WTC11 (cell line): Measurements from ENCODE around the gene IZUMO1. TPM values are rescaled to one million over a fixed set of nuclear protein-coding genes. Genes with fewer than 3 reads are reported as not detected.

Experiments
- ATAC-seq: fragments of 200-7000 bp; cut with Tn5 transposase; 2 replicates; pipeline ENCODE4 v1.10.0; 2021; ENCODE audit warnings: mild to moderate bottlenecking, moderate library complexity
- CTCF ChIA-PET: fragments of 300-600 bp; sonication (Branson Sonifier 250); formaldehyde crosslinking; loops from one replicate; lab custom pipeline; 2021; ENCODE audit warnings: antibody characterized with exemption; lab: Charles Lee
- POLR2A ChIA-PET: fragments of 350-600 bp; sonication (Branson Sonifier 250); formaldehyde crosslinking; loops from one replicate; lab custom pipeline; 2021; ENCODE audit warnings: antibody characterized with exemption; lab: Charles Lee
- DNase-seq: peaks from one replicate; pipeline ENCODE4 v3.0.0; 2021; ENCODE audit warnings: low spot score
- H3K27ac Mint-ChIP-seq: 2 replicates; pipeline ENCODE4 v1.8.0; 2021; ENCODE audit warnings: mixed read lengths
- H3K27me3 Mint-ChIP-seq: 2 replicates; pipeline ENCODE4 v1.8.0; 2021; ENCODE audit warnings: low read depth, mild to moderate bottlenecking, moderate library complexity, mixed read lengths
- H3K36me3 Mint-ChIP-seq: 2 replicates; pipeline ENCODE4 v1.8.0; 2021; ENCODE audit warnings: mixed read lengths
- H3K4me1 Mint-ChIP-seq: 2 replicates; pipeline ENCODE4 v1.8.0; 2022; ENCODE audit warnings: mixed read lengths
- H3K4me3 Mint-ChIP-seq: 2 replicates; pipeline ENCODE4 v1.8.0; 2021; ENCODE audit warnings: mild to moderate bottlenecking, moderate library complexity, mixed read lengths
- H3K9me3 Mint-ChIP-seq: 2 replicates; pipeline ENCODE4 v1.8.0; 2021; ENCODE audit warnings: mixed read lengths
- ATF6 ChIP-seq: sonication (generic); formaldehyde crosslinking; IDR thresholded peaks from 2 replicates; pipeline ENCODE4 v1.8.1; 2023; ENCODE audit warnings: mild to moderate bottlenecking, missing genetic modification reagents
- E2F5 ChIP-seq: sonication (generic); formaldehyde crosslinking; IDR thresholded peaks from 2 replicates; pipeline ENCODE4 v1.8.1; 2022; ENCODE audit warnings: mild to moderate bottlenecking, moderate library complexity, missing genetic modification reagents
- FOXJ3 ChIP-seq: sonication (generic); formaldehyde crosslinking; IDR thresholded peaks from 2 replicates; pipeline ENCODE4 v1.9.0; 2021; ENCODE audit warnings: missing genetic modification reagents, mild to moderate bottlenecking, borderline replicate concordance
- JAZF1 ChIP-seq: fragments of 250-450 bp; sonication (Bioruptor Pico); IDR thresholded peaks from 2 replicates; pipeline ENCODE4 v1.9.0; 2021; ENCODE audit warnings: moderate library complexity, mild to moderate bottlenecking, inconsistent platforms
- NFE2L1 ChIP-seq: sonication (generic); formaldehyde crosslinking; IDR thresholded peaks from 2 replicates; pipeline ENCODE4 v1.8.1; 2023; ENCODE audit warnings: missing genetic modification reagents
- PRDM15 ChIP-seq: sonication (generic); formaldehyde crosslinking; IDR thresholded peaks from 2 replicates; pipeline ENCODE4 v1.8.0; 2022; ENCODE audit warnings: missing genetic modification reagents
- RELA ChIP-seq: sonication (generic); formaldehyde crosslinking; IDR thresholded peaks from 2 replicates; pipeline ENCODE4 v1.8.1; 2022; ENCODE audit warnings: missing genetic modification reagents, mild to moderate bottlenecking, borderline replicate concordance
- RORB ChIP-seq: fragments of 250-450 bp; sonication (Bioruptor Pico); IDR thresholded peaks from 2 replicates; pipeline ENCODE4 v1.9.0; 2021; ENCODE audit warnings: mild to moderate bottlenecking
- TEAD1 ChIP-seq: sonication (generic); formaldehyde crosslinking; IDR thresholded peaks from 2 replicates; pipeline ENCODE4 v1.8.0; 2022; ENCODE audit warnings: mild to moderate bottlenecking, missing genetic modification reagents
- TEAD4 ChIP-seq: sonication (generic); formaldehyde crosslinking; IDR thresholded peaks from 2 replicates; pipeline ENCODE4 v1.8.0; 2022; ENCODE audit warnings: mild to moderate bottlenecking, missing genetic modification reagents
- USF2 ChIP-seq: sonication (generic); formaldehyde crosslinking; IDR thresholded peaks from 2 replicates; pipeline ENCODE4 v1.8.1; 2023; ENCODE audit warnings: mild to moderate bottlenecking, missing genetic modification reagents, moderate library complexity
- ZBTB43 ChIP-seq: sonication (generic); formaldehyde crosslinking; IDR thresholded peaks from 2 replicates; pipeline ENCODE4 v1.8.1; 2023; ENCODE audit warnings: mild to moderate bottlenecking, missing genetic modification reagents
- ZNF317 ChIP-seq: sonication (generic); formaldehyde crosslinking; IDR thresholded peaks from 2 replicates; pipeline ENCODE4 v1.8.1; 2023; ENCODE audit warnings: low read depth, mild to moderate bottlenecking, moderate library complexity, missing genetic modification reagents, borderline replicate concordance
- ZNF425 ChIP-seq: fragments of 250-450 bp; sonication (Bioruptor Pico); conservative IDR thresholded peaks from 2 replicates; pipeline ENCODE4 v1.9.0; 2021; ENCODE audit warnings: mild to moderate bottlenecking
- total RNA-seq: library from RNA; stranded (reverse); gene quantifications from 3 replicates; pipeline ENCODE4 v1.2.3, GENCODE V29; 2021
- TF ChIP-seq, protein P1 (sequence below): fragments of 250-450 bp; sonication (Bioruptor Pico); IDR thresholded peaks from 2 replicates; pipeline ENCODE4 v1.9.0; 2021; ENCODE audit warnings: mild to moderate bottlenecking, borderline replicate concordance
- TF ChIP-seq, protein P2 (sequence below): sonication (generic); formaldehyde crosslinking; IDR thresholded peaks from 2 replicates; pipeline ENCODE4 v1.8.1; 2022; ENCODE audit warnings: mild to moderate bottlenecking, missing genetic modification reagents, moderate library complexity, borderline replicate concordance
- TF ChIP-seq, protein P3 (sequence below): sonication (generic); formaldehyde crosslinking; IDR thresholded peaks from 2 replicates; pipeline ENCODE4 v1.8.0; 2023; ENCODE audit warnings: missing genetic modification reagents

Gene IZUMO1
- total RNA-seq, 1 experiment from 2014 or later = 2.2 TPM

- peaks cover 4% of the 10 kb centered on the region for H3K4me1 Mint-ChIP-seq
- ATAC-seq = peak; percentile 91
- ChIA-PET CTCF (interaction anchor here (0.6 to 2.3 kb wide), 19 partner anchors 10 to 304 kb away, joined by 3 to 33 read pairs (median 4); partner anchors contain the start of genes CA11, GYS1, IZUMO1 and NTN5), POLR2A (interaction anchor here (0.5 to 3.0 kb wide), 10 partner anchors 10 to 115 kb away, joined by 3 to 20 read pairs (median 6); partner anchors contain the start of genes BCAT2, CA11 and IZUMO1)
- peak within 1 kb of the TSS; percentile 84 for H3K27ac Mint-ChIP-seq
- H3K9me3 Mint-ChIP-seq = no peaks in the 10 kb centered on the region
- DNase-seq = peak; percentile 70
- H3K27me3 Mint-ChIP-seq = no peaks in the 10 kb centered on the region
- H3K4me3 Mint-ChIP-seq = peak within 1 kb of the TSS; percentile 97
- peaks cover 7% of the 10 kb centered on the region; the same call in 1 of the 2 replicates for H3K36me3 Mint-ChIP-seq
- TF ChIP-seq, protein P1, sequence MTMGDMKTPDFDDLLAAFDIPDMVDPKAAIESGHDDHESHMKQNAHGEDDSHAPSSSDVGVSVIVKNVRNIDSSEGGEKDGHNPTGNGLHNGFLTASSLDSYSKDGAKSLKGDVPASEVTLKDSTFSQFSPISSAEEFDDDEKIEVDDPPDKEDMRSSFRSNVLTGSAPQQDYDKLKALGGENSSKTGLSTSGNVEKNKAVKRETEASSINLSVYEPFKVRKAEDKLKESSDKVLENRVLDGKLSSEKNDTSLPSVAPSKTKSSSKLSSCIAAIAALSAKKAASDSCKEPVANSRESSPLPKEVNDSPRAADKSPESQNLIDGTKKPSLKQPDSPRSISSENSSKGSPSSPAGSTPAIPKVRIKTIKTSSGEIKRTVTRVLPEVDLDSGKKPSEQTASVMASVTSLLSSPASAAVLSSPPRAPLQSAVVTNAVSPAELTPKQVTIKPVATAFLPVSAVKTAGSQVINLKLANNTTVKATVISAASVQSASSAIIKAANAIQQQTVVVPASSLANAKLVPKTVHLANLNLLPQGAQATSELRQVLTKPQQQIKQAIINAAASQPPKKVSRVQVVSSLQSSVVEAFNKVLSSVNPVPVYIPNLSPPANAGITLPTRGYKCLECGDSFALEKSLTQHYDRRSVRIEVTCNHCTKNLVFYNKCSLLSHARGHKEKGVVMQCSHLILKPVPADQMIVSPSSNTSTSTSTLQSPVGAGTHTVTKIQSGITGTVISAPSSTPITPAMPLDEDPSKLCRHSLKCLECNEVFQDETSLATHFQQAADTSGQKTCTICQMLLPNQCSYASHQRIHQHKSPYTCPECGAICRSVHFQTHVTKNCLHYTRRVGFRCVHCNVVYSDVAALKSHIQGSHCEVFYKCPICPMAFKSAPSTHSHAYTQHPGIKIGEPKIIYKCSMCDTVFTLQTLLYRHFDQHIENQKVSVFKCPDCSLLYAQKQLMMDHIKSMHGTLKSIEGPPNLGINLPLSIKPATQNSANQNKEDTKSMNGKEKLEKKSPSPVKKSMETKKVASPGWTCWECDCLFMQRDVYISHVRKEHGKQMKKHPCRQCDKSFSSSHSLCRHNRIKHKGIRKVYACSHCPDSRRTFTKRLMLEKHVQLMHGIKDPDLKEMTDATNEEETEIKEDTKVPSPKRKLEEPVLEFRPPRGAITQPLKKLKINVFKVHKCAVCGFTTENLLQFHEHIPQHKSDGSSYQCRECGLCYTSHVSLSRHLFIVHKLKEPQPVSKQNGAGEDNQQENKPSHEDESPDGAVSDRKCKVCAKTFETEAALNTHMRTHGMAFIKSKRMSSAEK (CRISPR knock-in tag) = no peak
- TF ChIP-seq TEAD4 (CRISPR knock-in tag) (no peak), JAZF1 (CRISPR knock-in tag) (no peak), FOXJ3 (CRISPR knock-in tag) (no peak), ZBTB43 (CRISPR knock-in tag) (0 out of 2 replicates have a peak, but pooled peaks have one; percentile 51), ATF6 (CRISPR knock-in tag) (no peak), TEAD1 (CRISPR knock-in tag) (0 out of 2 replicates have a peak, but pooled peaks have one; percentile 7), ZNF317 (CRISPR knock-in tag) (no peak), RORB (CRISPR knock-in tag) (no peak), NFE2L1 (CRISPR knock-in tag) (0 out of 2 replicates have a peak, but pooled peaks have one; percentile 34), USF2 (CRISPR knock-in tag) (no peak), RELA (CRISPR knock-in tag) (0 out of 2 replicates have a peak, but pooled peaks have one; percentile 30), ZNF425 (no peak), PRDM15 (CRISPR knock-in tag) (0 out of 2 replicates have a peak, but pooled peaks have one; percentile 12), E2F5 (CRISPR knock-in tag) (0 out of 2 replicates have a peak, but pooled peaks have one; percentile 14)
- TF ChIP-seq, protein P2, sequence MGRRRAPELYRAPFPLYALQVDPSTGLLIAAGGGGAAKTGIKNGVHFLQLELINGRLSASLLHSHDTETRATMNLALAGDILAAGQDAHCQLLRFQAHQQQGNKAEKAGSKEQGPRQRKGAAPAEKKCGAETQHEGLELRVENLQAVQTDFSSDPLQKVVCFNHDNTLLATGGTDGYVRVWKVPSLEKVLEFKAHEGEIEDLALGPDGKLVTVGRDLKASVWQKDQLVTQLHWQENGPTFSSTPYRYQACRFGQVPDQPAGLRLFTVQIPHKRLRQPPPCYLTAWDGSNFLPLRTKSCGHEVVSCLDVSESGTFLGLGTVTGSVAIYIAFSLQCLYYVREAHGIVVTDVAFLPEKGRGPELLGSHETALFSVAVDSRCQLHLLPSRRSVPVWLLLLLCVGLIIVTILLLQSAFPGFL (CRISPR knock-in tag) = no peak
- TF ChIP-seq, protein P3, sequence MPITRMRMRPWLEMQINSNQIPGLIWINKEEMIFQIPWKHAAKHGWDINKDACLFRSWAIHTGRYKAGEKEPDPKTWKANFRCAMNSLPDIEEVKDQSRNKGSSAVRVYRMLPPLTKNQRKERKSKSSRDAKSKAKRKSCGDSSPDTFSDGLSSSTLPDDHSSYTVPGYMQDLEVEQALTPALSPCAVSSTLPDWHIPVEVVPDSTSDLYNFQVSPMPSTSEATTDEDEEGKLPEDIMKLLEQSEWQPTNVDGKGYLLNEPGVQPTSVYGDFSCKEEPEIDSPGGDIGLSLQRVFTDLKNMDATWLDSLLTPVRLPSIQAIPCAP (CRISPR knock-in tag) = no peak
These were observed 50.9 kb downstream of the IZUMO1 start, which contains the start of gene FUT2 for GRCh38 chr19:48695743-48696352. Gene FUT2, plus strand, starts transcription at chr19:48695971. Its CDS starts 6,986 bp downstream, at chr19:48702957.
